ENCODE measurements around the gene DNAH7.

DNAH7 gene

GRCh38 chr2:196077821-196078220 lies 9.2 kb upstream of the DNAH7 start:
- no peak for DNase-seq (ENCODE audit: insufficient read length, low spot score)
- no peak for TF ChIP-seq CTCF (IDR thresholded peaks at IDR 0.05; ENCODE audit: insufficient read depth, missing control alignments)
- no peak for FAIRE-seq

- FAIRE-seq, result no peak
Measured at GRCh38 chr2:196076778-196077568, 8.3 kb upstream of the DNAH7 start.

GRCh38 chr2:196075196-196075595 lies 6.6 kb upstream of the DNAH7 start:
- DNase-seq (ENCODE audit: insufficient read length, low spot score) (no peak), FAIRE-seq (no peak)
- no peak for TF ChIP-seq CTCF (IDR thresholded peaks at IDR 0.05; ENCODE audit: insufficient read depth, missing control alignments)

More at GRCh38 chr2:196076778-196077568, 8.3 kb upstream of the DNAH7 start:
- DNase-seq (ENCODE audit: insufficient read length, low spot score), result no peak
- no peak for TF ChIP-seq CTCF (IDR thresholded peaks at IDR 0.05; ENCODE audit: insufficient read depth, missing control alignments)

- FAIRE-seq (no peak), DNase-seq (ENCODE audit: insufficient read length, low spot score) (no peak)
- no peak for TF ChIP-seq CTCF (IDR thresholded peaks at IDR 0.05; ENCODE audit: insufficient read depth, missing control alignments)
Measured at GRCh38 chr2:196074631-196075030, 6.0 kb upstream of the DNAH7 start.

- FAIRE-seq (no peak), DNase-seq (ENCODE audit: insufficient read length, low spot score) (no peak)
- no peak for TF ChIP-seq CTCF (IDR thresholded peaks at IDR 0.05; ENCODE audit: insufficient read depth, missing control alignments)
Measured at GRCh38 chr2:196073521-196073920, 4.9 kb upstream of the DNAH7 start.

GRCh38 chr2:196067088-196067382 lies 1.6 kb downstream of the DNAH7 start:
- no peak for DNase-seq (ENCODE audit: insufficient read length, low spot score)
- TF ChIP-seq CTCF (IDR thresholded peaks at IDR 0.05; ENCODE audit: insufficient read depth, missing control alignments), result no peak
- FAIRE-seq, result no peak

- peak; percentile 41 for FAIRE-seq
Measured at GRCh38 chr2:196066291-196067087, 2.1 kb downstream of the DNAH7 start.

More at GRCh38 chr2:196066291-196067087, 2.1 kb downstream of the DNAH7 start:
- peak; percentile 69 for TF ChIP-seq CTCF (IDR thresholded peaks at IDR 0.05; ENCODE audit: insufficient read depth, missing control alignments)
- no peak for DNase-seq (ENCODE audit: insufficient read length, low spot score)
